Large intestine (tissue), 3 donors: Measurements from ENCODE around the gene PGA5. TPM values are rescaled to one million over a fixed set of nuclear protein-coding genes. Genes with fewer than 3 reads are reported as not detected.
A peak's percentile ranks its signal among the peaks of the same experiment; 100 is the strongest.
"Not testable (repeated sequence)": the region's sequence is repeated elsewhere in the genome, so short reads cannot be mapped to it uniquely, and the experiment has no call there.

ENCODE experiments used
- DNase-seq, 2 donors: peaks; one replicate each; pipeline versions ENCODE4 v3.0.0 to v3.0.0-alpha.2; 2013
- H3K27ac ChIP-seq: one replicate; pipeline ENCODE4 v1.5.1; 2013; ENCODE audit warnings: low read length
- H3K27me3 ChIP-seq: 2 replicates; pipeline ENCODE4 v1.6.1; 2013; ENCODE audit warnings: low read length; ENCODE audit not compliant: control insufficient read depth, insufficient read depth
- H3K36me3 ChIP-seq: 2 replicates; pipeline ENCODE4 v1.6.1; 2013; ENCODE audit warnings: low read length; ENCODE audit not compliant: control insufficient read depth, insufficient read depth
- H3K4me1 ChIP-seq: one replicate; pipeline ENCODE4 v1.6.1; 2013; ENCODE audit warnings: low read length; ENCODE audit not compliant: control insufficient read depth, insufficient read depth
- H3K4me3 ChIP-seq: one replicate; pipeline ENCODE4 v1.5.1; 2013; ENCODE audit warnings: low read length
- H3K9me3 ChIP-seq: one replicate; pipeline ENCODE4 v1.6.1; 2013; ENCODE audit warnings: mild to moderate bottlenecking, low read depth, low read length, moderate library complexity; ENCODE audit not compliant: control insufficient read depth
- WGBS: methylation state at CpG from one replicate; pipeline ENCODE4 v1.1.5; 2013; ENCODE audit warnings: low lambda C conversion rate; ENCODE audit not compliant: insufficient coverage; 5-methylcytosine and 5-hydroxymethylcytosine counted together
- polyA plus RNA-seq: library from polyadenylated mRNA; unstranded; fragments of 120-200 nt; gene quantifications from one replicate; pipeline ENCODE4 v1.2.1, GENCODE V29; 2013

PGA5 gene
- polyA plus RNA-seq, 1 donor = 0.40 TPM

GRCh38 chr11:61226457-61227137 is 14.4 kb upstream of the PGA5 start:
- H3K9me3 ChIP-seq, H3K27ac ChIP-seq, H3K27me3 ChIP-seq, H3K36me3 ChIP-seq, DNase-seq, H3K4me1 ChIP-seq, H3K4me3 ChIP-seq: not testable (repeated sequence)
- WGBS = no CpG with 5 or more reads among the region's 10 CpGs

DNA sequence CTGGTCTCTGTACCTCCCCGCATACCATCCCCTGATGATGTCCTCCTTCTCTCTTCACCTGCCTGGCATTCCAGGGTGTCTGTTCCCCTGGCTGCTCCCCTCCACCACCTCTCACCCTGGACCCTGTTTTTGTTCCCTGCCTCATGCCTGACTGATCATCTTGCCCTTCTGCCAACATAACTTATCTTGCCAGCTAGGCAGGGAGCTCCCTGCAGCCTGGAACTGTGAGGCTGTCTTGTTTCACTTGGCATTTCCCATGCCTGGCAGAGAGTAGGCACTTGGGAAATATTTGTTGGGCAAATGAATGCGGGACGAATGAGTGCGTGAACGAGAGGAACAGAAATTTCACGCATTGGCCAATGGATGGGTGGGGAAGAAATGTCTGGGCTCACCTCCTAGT is 11.5 kb upstream of the PGA5 start:
- not testable (repeated sequence) for H3K27ac ChIP-seq, H3K36me3 ChIP-seq, DNase-seq, H3K27me3 ChIP-seq, H3K4me1 ChIP-seq, H3K9me3 ChIP-seq, H3K4me3 ChIP-seq
- no CpG with 5 or more reads among the region's 6 CpGs for WGBS

- DNase-seq, H3K27me3 ChIP-seq, H3K4me1 ChIP-seq, H3K36me3 ChIP-seq, H3K27ac ChIP-seq, H3K4me3 ChIP-seq, H3K9me3 ChIP-seq: not testable (repeated sequence)
- WGBS = no CpG with 5 or more reads among the region's 15 CpGs
Observed at GRCh38 chr11:61231033-61231432, 9.9 kb upstream of the PGA5 start.

DNA sequence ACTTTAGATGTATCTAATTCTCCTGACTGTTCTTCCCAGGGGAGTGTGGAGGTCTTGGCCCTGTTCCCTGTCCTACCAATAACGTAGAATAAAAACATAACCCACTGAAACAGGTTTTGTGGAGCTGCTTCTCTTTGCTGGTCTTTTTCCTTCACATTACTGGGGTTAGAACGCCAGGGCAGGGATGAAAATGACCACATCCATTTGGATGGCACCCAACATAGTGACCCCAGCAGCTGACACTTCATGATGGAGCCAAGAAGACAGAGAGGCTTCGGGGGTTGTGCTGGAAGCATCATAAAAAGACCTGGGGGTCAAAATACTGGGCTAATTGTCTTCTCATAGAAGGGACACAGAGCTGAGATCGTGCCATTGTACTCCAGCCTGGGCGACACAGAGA is 9.4 kb upstream of the PGA5 start:
- H3K27me3 ChIP-seq, H3K27ac ChIP-seq, H3K4me1 ChIP-seq, DNase-seq, H3K9me3 ChIP-seq, H3K4me3 ChIP-seq, H3K36me3 ChIP-seq: not testable (repeated sequence)
- no CpG with 5 or more reads among the region's 5 CpGs for WGBS

DNA sequence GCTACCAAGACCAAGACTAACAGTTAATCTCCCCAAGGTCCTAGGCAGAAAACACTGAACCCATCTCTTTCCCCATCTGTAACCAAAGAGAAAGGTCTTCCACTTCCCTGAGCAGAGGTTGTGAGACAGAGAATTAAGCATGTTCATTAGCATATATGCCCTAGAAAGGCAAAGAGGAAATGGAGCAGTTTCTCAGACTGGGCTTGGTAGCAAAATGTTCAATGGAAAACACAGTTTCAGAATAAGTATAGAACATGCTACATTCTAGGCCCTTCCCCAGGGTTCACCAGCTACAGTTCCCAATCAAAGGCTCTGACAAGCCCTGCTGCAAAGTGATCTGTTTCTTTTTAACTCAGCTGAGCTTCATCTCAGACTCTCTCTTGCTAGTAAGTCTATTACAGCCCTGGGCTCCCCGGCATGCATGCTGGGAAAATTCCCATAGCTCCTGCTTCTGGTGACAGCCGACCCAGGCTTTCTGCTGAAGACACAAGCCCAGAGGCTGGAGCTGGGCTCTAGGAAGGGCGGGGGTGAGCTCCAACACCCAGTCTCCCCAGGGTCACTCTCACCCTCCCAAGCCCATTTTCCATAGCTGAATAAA is 8.3 kb upstream of the PGA5 start:
- not testable (repeated sequence) for H3K4me1 ChIP-seq, DNase-seq, H3K27me3 ChIP-seq, H3K27ac ChIP-seq, H3K36me3 ChIP-seq, H3K4me3 ChIP-seq, H3K9me3 ChIP-seq
- WGBS = no CpG with 5 or more reads among the region's 3 CpGs

- H3K4me3 ChIP-seq, H3K9me3 ChIP-seq, H3K27ac ChIP-seq, DNase-seq, H3K4me1 ChIP-seq, H3K27me3 ChIP-seq, H3K36me3 ChIP-seq: not testable (repeated sequence)
- no CpG with 5 or more reads among the region's 4 CpGs for WGBS
Observed at GRCh38 chr11:61237130-61237529, 3.8 kb upstream of the PGA5 start.

- peak in 1 of 2 donors; percentile 18 for DNase-seq
- WGBS = 60% methylated on average over 1 of the region's 8 CpGs
- H3K4me3 ChIP-seq, H3K9me3 ChIP-seq, H3K36me3 ChIP-seq, H3K4me1 ChIP-seq, H3K27me3 ChIP-seq, H3K27ac ChIP-seq: not testable (repeated sequence)
Observed at GRCh38 chr11:61240288-61240687, 687 bp upstream of the PGA5 start.

DNA sequence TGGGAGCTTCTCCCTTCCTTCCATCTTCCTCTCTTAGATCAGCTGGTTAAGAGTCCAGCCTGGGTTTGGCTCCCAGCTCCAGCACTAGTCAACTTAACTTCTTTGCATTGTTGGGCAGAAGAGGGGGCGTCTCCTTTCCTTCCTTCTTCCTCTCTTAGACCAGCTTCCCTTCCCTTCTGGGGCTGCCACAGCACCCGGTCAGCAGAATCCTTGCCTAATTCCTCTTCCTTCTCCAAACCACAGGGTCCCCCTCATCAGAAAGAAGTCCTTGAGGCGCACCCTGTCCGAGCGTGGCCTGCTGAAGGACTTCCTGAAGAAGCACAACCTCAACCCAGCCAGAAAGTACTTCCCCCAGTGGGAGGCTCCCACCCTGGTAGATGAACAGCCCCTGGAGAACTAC is 551 bp downstream of the PGA5 start:
- WGBS = no CpG with 5 or more reads among the region's 5 CpGs
- not testable (repeated sequence) for H3K27me3 ChIP-seq, H3K4me3 ChIP-seq, H3K36me3 ChIP-seq, DNase-seq, H3K27ac ChIP-seq, H3K4me1 ChIP-seq, H3K9me3 ChIP-seq

DNA sequence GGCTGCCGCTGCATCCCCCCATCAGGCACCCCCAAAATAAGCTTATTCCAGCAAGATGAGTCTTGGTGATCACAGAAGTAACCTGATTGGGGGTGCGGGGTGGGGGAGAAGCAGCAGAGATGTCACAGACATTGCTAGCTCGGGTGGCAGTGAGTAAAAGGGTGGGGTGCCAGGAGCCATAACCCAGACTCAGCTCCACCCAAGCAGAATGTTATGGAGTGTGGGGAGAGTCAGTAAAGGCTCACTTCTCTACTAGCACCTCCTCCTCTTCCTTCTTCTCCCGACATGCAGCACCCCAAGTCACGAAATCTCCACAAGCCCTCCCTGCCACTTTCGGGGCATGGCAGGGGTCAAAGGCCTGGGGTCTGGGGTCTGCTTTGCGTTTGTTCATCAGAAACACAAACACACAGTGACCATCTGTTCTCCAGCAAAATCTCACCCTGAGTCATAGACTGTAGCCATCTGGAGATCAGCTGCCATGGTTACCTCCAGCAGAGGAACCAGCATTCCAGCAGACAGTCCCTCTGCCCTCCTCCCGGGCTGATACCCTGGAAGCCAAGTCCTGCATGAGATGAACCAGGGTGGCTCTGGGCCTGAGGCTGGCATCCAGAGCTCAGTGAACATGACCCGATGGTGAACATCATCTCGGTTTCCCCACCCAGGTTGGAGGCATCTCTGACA is 4.4 kb downstream of the PGA5 start:
- DNase-seq, H3K27ac ChIP-seq, H3K9me3 ChIP-seq, H3K4me1 ChIP-seq, H3K36me3 ChIP-seq, H3K4me3 ChIP-seq, H3K27me3 ChIP-seq: not testable (repeated sequence)
- no CpG with 5 or more reads among the region's 10 CpGs for WGBS

DNA sequence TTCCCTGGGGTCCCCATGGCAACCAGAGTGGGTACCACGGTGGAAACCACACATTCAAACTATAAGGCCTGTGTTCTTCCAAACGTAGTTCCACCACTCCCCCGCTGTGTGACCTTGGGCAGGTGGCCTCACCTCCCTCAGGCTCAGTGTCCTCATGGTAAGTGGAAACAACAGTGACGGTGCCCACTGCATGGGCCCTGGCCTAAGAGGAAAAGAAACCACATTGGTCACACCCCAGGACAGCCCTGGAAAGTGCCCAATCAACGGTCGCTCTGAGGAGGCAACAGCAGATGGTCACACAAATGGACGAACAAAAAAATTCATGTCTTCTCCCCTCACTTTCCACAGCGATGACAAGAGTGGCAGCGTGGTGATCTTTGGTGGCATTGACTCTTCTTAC is 7.1 kb downstream of the PGA5 start:
- not testable (repeated sequence) for H3K4me3 ChIP-seq, H3K27ac ChIP-seq, DNase-seq, H3K4me1 ChIP-seq, H3K36me3 ChIP-seq, H3K9me3 ChIP-seq, H3K27me3 ChIP-seq
- no CpG with 5 or more reads among the region's 9 CpGs for WGBS

GRCh38 chr11:61249201-61249600 is 8.2 kb downstream of the PGA5 start:
- not testable (repeated sequence) for H3K9me3 ChIP-seq, H3K4me1 ChIP-seq, H3K36me3 ChIP-seq, H3K27ac ChIP-seq, H3K4me3 ChIP-seq, H3K27me3 ChIP-seq, DNase-seq
- no CpG with 5 or more reads among the region's 8 CpGs for WGBS
